Breast epithelium (tissue), 3 donors: ENCODE results near the gene ATP8A1.

Source experiments
- CTCF ChIP-seq, 3 donors: fragments of 450-650 bp; IDR thresholded peaks; one replicate each; pipeline ENCODE4 v1.5.1; 2016 to 2017; ENCODE audit warnings: antibody characterized with exemption in 3 of 3, mild to moderate bottlenecking in 3 of 3, moderate library complexity in 3 of 3
- POLR2A ChIP-seq: fragments of 450-650 bp; IDR thresholded peaks from one replicate; pipeline ENCODE4 v1.6.1; 2016; ENCODE audit warnings: antibody characterized with exemption, mild to moderate bottlenecking, moderate library complexity
- POLR2AphosphoS5 ChIP-seq, 3 donors: sonication (generic); formaldehyde crosslinking; IDR thresholded peaks; one replicate each; pipeline ENCODE4 v1.6.1; 2017; ENCODE audit warnings: antibody characterized with exemption in 3 of 3

- TF ChIP-seq CTCF (IDR thresholded peaks at IDR 0.05), result no peak
- TF ChIP-seq POLR2A, result no peak
- no peak for TF ChIP-seq POLR2AphosphoS5 (IDR thresholded peaks at IDR 0.05)
These were observed 173.2 kb downstream of the ATP8A1 start for GRCh38 chr4:42483426-42484379.
